Left ventricle myocardium inferior (tissue), 1 donor: ENCODE measurements around the gene ADAMTS2. TPM values are rescaled to one million over a fixed set of nuclear protein-coding genes. Genes with fewer than 3 reads are reported as not detected.

Experiments
- DNase-seq: peaks from one replicate; pipeline ENCODE4 v3.0.0-alpha.2; 2020
- H3K27ac ChIP-seq: fragments of 200-600 bp; replicated peaks from 2 replicates; pipeline ENCODE4 v1.8.0; 2021
- H3K27me3 ChIP-seq: fragments of 200-600 bp; 2 replicates; pipeline ENCODE4 v1.8.0; 2021; ENCODE audit warnings: low read depth
- H3K36me3 ChIP-seq: fragments of 200-600 bp; 2 replicates; pipeline ENCODE4 v1.8.0; 2021
- H3K4me1 ChIP-seq: fragments of 200-600 bp; 2 replicates; pipeline ENCODE4 v1.8.0; 2021
- H3K4me3 ChIP-seq: fragments of 200-600 bp; 2 replicates; pipeline ENCODE4 v1.8.0; 2021; ENCODE audit warnings: mild to moderate bottlenecking, moderate library complexity
- H3K9me3 ChIP-seq: fragments of 200-600 bp; replicated peaks from 2 replicates; pipeline ENCODE4 v1.8.0; 2021
- CTCF ChIP-seq: fragments of 200-600 bp; IDR thresholded peaks from 2 replicates; pipeline ENCODE4 v1.8.0; 2021; ENCODE audit warnings: antibody characterized with exemption, mild to moderate bottlenecking, borderline replicate concordance
- intact Hi-C: fragments of 100-400 bp; cut with micrococcal nuclease; formaldehyde crosslinking; loops from one replicate; pipeline ENCODE4 v1.11.0; 2022
- total RNA-seq: library from RNA; stranded (reverse); fragmentation: NEBNext Ultra II Directional; extraction: Animal tissue kit (Norgen Biotek cat#: 25700); gene quantifications from one replicate; pipeline ENCODE4 v1.2.1, GENCODE V29; 2021
- donor health status: DM: no; HTN: yes; CAD: no; lungs with severe emphysema.

Gene ADAMTS2
- total RNA-seq, 1 donor from 2014 or later = 4.6 TPM

GRCh38 chr5:179135006-179135405 lies 210.3 kb downstream of the ADAMTS2 start:
- Histone ChIP-seq H3K9me3 (no peaks in the 10 kb centered on the region), H3K27ac (no peak overlapping the region), H3K27me3 (peaks cover 22% of the 10 kb centered on the region), H3K4me1 (no peaks in the 10 kb centered on the region), H3K36me3 (no peaks in the 10 kb centered on the region), H3K4me3 (no peak overlapping the region)
- TF ChIP-seq CTCF = no peak
- no peak for DNase-seq
- intact Hi-C loops = no loop called here

GRCh38 chr5:179134511-179134910 lies 210.8 kb downstream of the ADAMTS2 start:
- intact Hi-C loops = no loop called here
- TF ChIP-seq CTCF = no peak
- H3K36me3 ChIP-seq = no peaks in the 10 kb centered on the region
- H3K4me1 ChIP-seq = no peaks in the 10 kb centered on the region
- no peaks in the 10 kb centered on the region for H3K9me3 ChIP-seq
- no peak overlapping the region for H3K4me3 ChIP-seq
- H3K27me3 ChIP-seq = peaks cover 17% of the 10 kb centered on the region
- H3K27ac ChIP-seq = no peak overlapping the region
- no peak for DNase-seq

DNA sequence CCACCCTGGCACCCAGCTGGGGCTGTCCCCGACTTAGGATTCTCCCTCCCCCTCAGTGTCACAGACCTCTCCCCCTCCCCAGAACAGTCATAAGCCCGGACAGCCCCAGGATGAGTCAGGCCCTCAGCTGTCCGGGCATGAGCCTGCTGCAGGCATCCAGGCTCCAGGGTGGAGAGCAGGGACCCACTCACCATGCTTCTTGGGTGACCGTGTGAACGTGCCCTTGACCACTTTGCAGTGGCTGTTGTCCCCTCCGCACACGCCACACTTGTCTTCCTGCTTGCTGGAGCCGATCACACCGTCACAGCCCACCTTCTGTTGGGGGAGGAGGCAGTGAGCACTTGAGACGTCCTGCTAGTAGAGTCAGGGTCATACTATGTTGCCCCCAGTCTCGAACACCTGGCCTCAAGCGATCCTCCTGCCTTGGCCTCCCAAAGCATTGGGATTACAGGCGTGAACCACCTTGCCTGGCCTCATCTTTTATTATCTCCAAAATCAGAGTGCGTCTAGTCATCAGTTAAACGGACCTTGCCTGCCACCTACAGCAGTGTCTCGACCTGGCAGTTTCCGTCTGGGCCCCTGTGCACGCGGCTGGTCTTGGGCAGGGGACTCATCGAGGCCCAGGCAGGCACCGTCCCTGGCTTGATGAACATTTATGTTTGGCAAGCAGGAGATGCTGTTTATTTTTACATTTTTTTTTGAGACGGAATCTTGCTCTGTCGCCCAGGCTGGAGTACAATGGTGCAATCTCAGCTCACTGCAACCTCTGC lies 212.5 kb downstream of the ADAMTS2 start:
- Histone ChIP-seq H3K36me3 (no peaks in the 10 kb centered on the region), H3K4me1 (no peaks in the 10 kb centered on the region), H3K4me3 (no peak overlapping the region), H3K27me3 (peaks cover 7% of the 10 kb centered on the region), H3K27ac (no peak overlapping the region), H3K9me3 (no peaks in the 10 kb centered on the region)
- TF ChIP-seq CTCF = no peak
- intact Hi-C loops = no loop called here
- no peak for DNase-seq

DNA sequence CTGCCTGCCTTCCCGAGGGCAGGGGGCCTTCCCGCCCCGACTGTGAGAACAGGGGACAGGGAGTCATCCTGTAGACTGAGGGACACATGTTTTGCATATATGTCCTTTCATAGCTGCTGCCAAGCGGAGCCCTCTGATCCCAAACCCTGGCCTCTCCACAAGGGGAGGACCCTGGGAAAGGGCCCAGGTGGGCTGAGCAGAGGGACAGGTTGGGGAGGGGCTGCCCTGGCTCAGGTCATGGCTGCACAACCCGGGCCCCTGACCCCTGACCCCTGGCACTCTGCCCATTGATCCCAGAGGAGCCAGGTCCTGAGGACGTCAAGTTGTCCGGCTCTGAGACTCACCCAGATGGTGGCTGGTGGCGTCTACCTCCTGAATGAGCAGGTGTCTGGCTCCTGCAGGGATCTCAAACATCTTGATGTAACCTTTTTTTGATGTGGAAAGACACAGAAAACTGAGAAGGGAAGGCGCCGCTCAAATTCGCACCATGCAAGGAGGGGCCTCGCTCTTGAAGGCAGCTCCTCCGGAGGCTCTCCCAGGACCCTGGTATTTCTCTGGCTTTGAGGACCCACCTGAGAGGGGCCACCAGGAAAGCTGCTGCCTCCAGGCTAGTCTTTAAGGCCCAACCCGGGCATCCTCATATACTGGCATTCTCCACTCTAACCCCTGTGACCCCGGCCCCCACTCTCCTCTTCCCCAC lies 213.2 kb downstream of the ADAMTS2 start:
- no peak for TF ChIP-seq CTCF
- intact Hi-C loops = no loop called here
- Histone ChIP-seq H3K27me3 (no peaks in the 10 kb centered on the region), H3K36me3 (no peaks in the 10 kb centered on the region), H3K4me3 (no peak overlapping the region), H3K4me1 (no peaks in the 10 kb centered on the region), H3K27ac (no peak overlapping the region), H3K9me3 (no peaks in the 10 kb centered on the region)
- DNase-seq = no peak

DNA sequence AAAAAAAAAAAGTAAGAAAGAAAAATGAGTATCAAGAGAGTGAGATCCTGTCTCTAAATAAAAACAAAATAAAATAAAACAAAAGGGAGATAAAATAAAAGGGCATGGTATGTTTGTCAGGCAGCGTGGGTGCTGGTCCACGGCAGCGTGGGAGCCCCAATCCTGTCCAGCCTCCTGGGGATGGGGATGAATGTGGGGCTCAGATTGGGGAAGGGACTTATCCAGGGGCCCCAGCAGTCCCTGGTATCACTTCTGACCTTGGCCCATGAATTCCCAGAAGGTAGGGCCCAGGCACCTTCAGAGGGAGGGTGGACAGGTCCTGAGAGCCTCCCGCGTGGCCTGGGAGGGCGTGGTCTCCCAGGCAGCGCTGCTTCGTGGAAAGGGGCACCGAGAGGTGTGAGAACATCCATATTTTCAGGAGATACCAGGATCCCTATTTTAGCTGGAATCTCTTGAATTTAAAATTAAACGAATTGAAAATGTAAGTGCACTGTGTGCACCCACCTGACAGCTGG lies 213.9 kb downstream of the ADAMTS2 start:
- Histone ChIP-seq H3K4me3 (no peak overlapping the region), H3K36me3 (no peaks in the 10 kb centered on the region), H3K9me3 (no peaks in the 10 kb centered on the region), H3K27ac (no peak overlapping the region), H3K4me1 (no peaks in the 10 kb centered on the region), H3K27me3 (peaks cover 3% of the 10 kb centered on the region)
- DNase-seq = no peak
- TF ChIP-seq CTCF = no peak
- intact Hi-C loops = no loop called here
